GM23338 (cell line): ENCODE measurements around the gene MMP28. TPM values are rescaled to one million over a fixed set of nuclear protein-coding genes. Genes with fewer than 3 reads are reported as not detected.

Source experiments
- ATAC-seq: fragments of 200-7000 bp; cut with Tn5 transposase; 3 replicates; pipeline ENCODE4 v1.9.1; 2020
- DNase-seq: peaks from one replicate; pipeline ENCODE4 v3.0.0-alpha.2; 2015; ENCODE audit warnings: low spot score
- H2AFZ ChIP-seq: fragments of 200-600 bp; sonication (generic); 2 replicates; pipeline ENCODE4 v1.8.0; 2016; ENCODE audit warnings: antibody characterized with exemption, mild to moderate bottlenecking, moderate library complexity
- H3F3A ChIP-seq: fragments of 200-600 bp; sonication (generic); replicated peaks from 2 replicates; pipeline ENCODE4 v1.8.0; 2017; ENCODE audit warnings: antibody characterized with exemption, mixed run types, low read depth
- H3K27ac ChIP-seq: fragments of 200-600 bp; sonication (generic); 2 replicates; pipeline ENCODE4 v1.6.1; 2016; ENCODE audit warnings: low read depth
- H3K27me3 ChIP-seq: fragments of 200-600 bp; sonication (generic); 2 replicates; pipeline ENCODE4 v1.8.0; 2016; ENCODE audit warnings: mild to moderate bottlenecking, mixed run types, moderate library complexity; ENCODE audit not compliant: insufficient read depth
- H3K36me3 ChIP-seq: fragments of 200-600 bp; sonication (generic); 2 replicates; pipeline ENCODE4 v1.8.0; 2016; ENCODE audit warnings: mild to moderate bottlenecking; ENCODE audit not compliant: insufficient read depth
- H3K4me1 ChIP-seq: fragments of 200-600 bp; sonication (generic); 2 replicates; pipeline ENCODE4 v1.8.0; 2016; ENCODE audit warnings: mild to moderate bottlenecking, moderate library complexity; ENCODE audit not compliant: insufficient read depth
- H3K4me2 ChIP-seq: fragments of 200-600 bp; sonication (generic); 2 replicates; pipeline ENCODE4 v1.7.1; 2017; ENCODE audit warnings: mixed run types
- H3K4me3 ChIP-seq: fragments of 200-600 bp; sonication (generic); 2 replicates; pipeline ENCODE4 v1.6.1; 2016; ENCODE audit warnings: mixed run types
- H3K79me2 ChIP-seq: fragments of 200-600 bp; sonication (generic); replicated peaks from 2 replicates; pipeline ENCODE4 v1.8.0; 2017; ENCODE audit warnings: mild to moderate bottlenecking; ENCODE audit not compliant: insufficient read depth
- H3K9me2 ChIP-seq: fragments of 200-600 bp; sonication (generic); 2 replicates; pipeline ENCODE4 v1.8.0; 2017; ENCODE audit not compliant: insufficient read depth
- H4K20me1 ChIP-seq: fragments of 200-600 bp; sonication (generic); replicated peaks from 2 replicates; pipeline ENCODE4 v1.8.0; 2017; ENCODE audit warnings: mild to moderate bottlenecking; ENCODE audit not compliant: insufficient read depth
- H3K27ac Mint-ChIP-seq: 2 replicates; pipeline ENCODE4 v1.8.0; 2020; ENCODE audit warnings: inconsistent platforms, mild to moderate bottlenecking, moderate library complexity, mixed read lengths
- H3K27me3 Mint-ChIP-seq: 3 replicates; pipeline ENCODE4 v1.8.0; 2022; ENCODE audit warnings: low read depth, mild to moderate bottlenecking, moderate library complexity, mixed read lengths, inconsistent platforms; ENCODE audit not compliant: insufficient read depth, poor library complexity
- H3K36me3 Mint-ChIP-seq: 3 replicates; pipeline ENCODE4 v1.8.0; 2021; ENCODE audit warnings: low read depth, mild to moderate bottlenecking, inconsistent platforms, moderate library complexity, mixed read lengths
- H3K4me1 Mint-ChIP-seq: 3 replicates; pipeline ENCODE4 v1.8.0; 2020; ENCODE audit warnings: mild to moderate bottlenecking, inconsistent platforms, mixed read lengths
- H3K4me3 Mint-ChIP-seq: 3 replicates; pipeline ENCODE4 v1.8.0; 2021; ENCODE audit warnings: moderate library complexity, mild to moderate bottlenecking, inconsistent platforms, mixed read lengths
- H3K9me3 Mint-ChIP-seq: 3 replicates; pipeline ENCODE4 v1.8.0; 2020; ENCODE audit warnings: moderate library complexity, mild to moderate bottlenecking, inconsistent platforms, mixed read lengths
- CTCF ChIP-seq, 2 experiments: fragments of 200-600 bp in 1 of 2; sonication (generic) in 1 of 2; conservative IDR thresholded peaks; 2 replicates each; pipeline versions ENCODE4 v1.5.1 to v1.6.1; 2016 to 2017; ENCODE audit warnings: antibody characterized with exemption in 2 of 2, low read depth in 2 of 2, mild to moderate bottlenecking in 2 of 2, moderate library complexity in 1 of 2
- ETS1 ChIP-seq: IDR thresholded peaks from 2 replicates; pipeline ENCODE4 v1.6.1; 2016; ENCODE audit warnings: antibody characterized with exemption
- EZH2 ChIP-seq: fragments of 200-600 bp; sonication (generic); IDR thresholded peaks from one replicate; pipeline ENCODE4 v1.8.0; 2017; ENCODE audit warnings: antibody characterized with exemption, mild to moderate bottlenecking, low read depth; ENCODE audit not compliant: unreplicated experiment
- POLR2AphosphoS5 ChIP-seq: IDR thresholded peaks from 2 replicates; pipeline ENCODE4 v1.6.1; 2016; ENCODE audit warnings: antibody characterized with exemption, low read depth
- STAT1 ChIP-seq: IDR thresholded peaks from one replicate; pipeline ENCODE4 v1.6.1; 2016; ENCODE audit warnings: antibody characterized with exemption; ENCODE audit not compliant: unreplicated experiment
- ZNF331 ChIP-seq: fragments of 250-450 bp; sonication (Bioruptor Pico); IDR thresholded peaks from 2 replicates; pipeline ENCODE4 v1.5.0; 2020; ENCODE audit warnings: low read depth, mild to moderate bottlenecking, moderate library complexity
- ZNF462 ChIP-seq: fragments of 250-450 bp; sonication (Bioruptor Pico); IDR thresholded peaks from 2 replicates; pipeline ENCODE4 v1.5.0; 2020; ENCODE audit warnings: mild to moderate bottlenecking, moderate library complexity
- polyA plus RNA-seq: library from polyadenylated mRNA; unstranded; fragments of >200 nt; fragmentation: Nextera tagmentation; extraction: Ambion mirVana; gene quantifications from 2 replicates; pipeline ENCODE4 v1.2.1, GENCODE V29; 2016
- total RNA-seq: library from RNA; depleted of rRNA; stranded (reverse); fragments of >200 nt; shearing (Covaris generic); gene quantifications from 2 replicates; pipeline ENCODE4 v1.2.3, GENCODE V29; 2014

MMP28 gene
- total and polyA plus RNA-seq, 2 experiments from 2014 or later = not detected

- TF ChIP-seq ZNF462 (CRISPR knock-in tag) = no peak
- no peak for TF ChIP-seq ETS1
- TF ChIP-seq CTCF (conservative IDR thresholded peaks at IDR 0.05; ENCODE audit: low read depth in 2 of 2) = no peak
- no peak for TF ChIP-seq EZH2
These were observed 60.2 kb downstream of the MMP28 start (continued) for GRCh38 chr17:35735036-35735805.

- H3K79me2 ChIP-seq = no peaks in the 10 kb centered on the region
- no peaks in the 10 kb centered on the region for H3K9me2 ChIP-seq
- no peak overlapping the region for H3K4me3 ChIP-seq
- H3K36me3 ChIP-seq = no peaks in the 10 kb centered on the region
- H3K4me2 ChIP-seq = no peak overlapping the region
- H3K27ac ChIP-seq = no peak overlapping the region
- Mint-ChIP-seq H3K9me3 (no peaks in the 10 kb centered on the region), H3K27me3 (peaks cover 15% of the 10 kb centered on the region), H3K4me1 (peaks cover 21% of the 10 kb centered on the region), H3K36me3 (no peaks in the 10 kb centered on the region; the same call in 2 of the 3 replicates), H3K4me3 (no peak overlapping the region), H3K27ac (no peak overlapping the region)
- H3K27me3 ChIP-seq = peaks cover 29% of the 10 kb centered on the region
- no peaks in the 10 kb centered on the region; the same call in 1 of the 2 replicates for H4K20me1 ChIP-seq
- H2AFZ ChIP-seq = no peak overlapping the region
- H3F3A ChIP-seq = 0 out of 2 replicates have a peak, but pooled peaks cover 3% of the 10 kb centered on the region
- H3K4me1 ChIP-seq = peaks cover 20% of the 10 kb centered on the region
- no peak for ATAC-seq
- no peak for DNase-seq
- no peak for TF ChIP-seq POLR2AphosphoS5
- no peak for TF ChIP-seq STAT1
- no peak for TF ChIP-seq ZNF331 (CRISPR knock-in tag)
These were observed 61.0 kb downstream of the MMP28 start for GRCh38 chr17:35734396-35734795.
